HL-60 (cell line): Measurements from ENCODE around the gene TMEM208.

Experiments used
- DNase-seq, 2 experiments: peaks; one replicate each; pipeline ENCODE4 v3.0.0-alpha.2; 2010 to 2020; ENCODE audit warnings: low read depth in 1 of 2, low spot score in 1 of 2
- H3K27ac ChIP-seq: fragments of 250-450 bp; sonication (Bioruptor Pico); replicated peaks from 2 replicates; pipeline ENCODE4 v1.5.1; 2020; ENCODE audit warnings: mild to moderate bottlenecking, moderate library complexity
- H3K27me3 ChIP-seq: fragments of 250-450 bp; sonication (Bioruptor Pico); 2 replicates; pipeline ENCODE4 v1.5.1; 2021; ENCODE audit warnings: mild to moderate bottlenecking, moderate library complexity; ENCODE audit not compliant: insufficient read depth, poor library complexity, severe bottlenecking
- H3K4me3 ChIP-seq: replicated peaks from 2 replicates; pipeline ENCODE4 v1.5.1; 2011; ENCODE audit warnings: mild to moderate bottlenecking, control low read depth, low read length; ENCODE audit not compliant: insufficient read depth
- GABPA ChIP-seq: IDR thresholded peaks from 2 replicates; pipeline ENCODE4 v1.6.1; 2012; ENCODE audit warnings: low read depth
- POLR2AphosphoS5 ChIP-seq: IDR thresholded peaks from 2 replicates; pipeline ENCODE4 v1.6.1; 2012; ENCODE audit warnings: low read depth
- SPI1 ChIP-seq: IDR thresholded peaks from 2 replicates; pipeline ENCODE4 v1.6.1; 2012; ENCODE audit warnings: low read depth, mild to moderate bottlenecking, borderline replicate concordance
- TF ChIP-seq, protein P1 (sequence below): IDR thresholded peaks from 2 replicates; pipeline ENCODE4 v1.6.1; 2012; ENCODE audit warnings: low read depth; ENCODE audit not compliant: insufficient replicate concordance
- TF ChIP-seq, protein P2 (sequence below): IDR thresholded peaks from one replicate; pipeline ENCODE4 v1.5.1; 2011; ENCODE audit warnings: low read length, control low read depth, inconsistent platforms; ENCODE audit not compliant: insufficient read depth

The TMEM208 gene

DNA sequence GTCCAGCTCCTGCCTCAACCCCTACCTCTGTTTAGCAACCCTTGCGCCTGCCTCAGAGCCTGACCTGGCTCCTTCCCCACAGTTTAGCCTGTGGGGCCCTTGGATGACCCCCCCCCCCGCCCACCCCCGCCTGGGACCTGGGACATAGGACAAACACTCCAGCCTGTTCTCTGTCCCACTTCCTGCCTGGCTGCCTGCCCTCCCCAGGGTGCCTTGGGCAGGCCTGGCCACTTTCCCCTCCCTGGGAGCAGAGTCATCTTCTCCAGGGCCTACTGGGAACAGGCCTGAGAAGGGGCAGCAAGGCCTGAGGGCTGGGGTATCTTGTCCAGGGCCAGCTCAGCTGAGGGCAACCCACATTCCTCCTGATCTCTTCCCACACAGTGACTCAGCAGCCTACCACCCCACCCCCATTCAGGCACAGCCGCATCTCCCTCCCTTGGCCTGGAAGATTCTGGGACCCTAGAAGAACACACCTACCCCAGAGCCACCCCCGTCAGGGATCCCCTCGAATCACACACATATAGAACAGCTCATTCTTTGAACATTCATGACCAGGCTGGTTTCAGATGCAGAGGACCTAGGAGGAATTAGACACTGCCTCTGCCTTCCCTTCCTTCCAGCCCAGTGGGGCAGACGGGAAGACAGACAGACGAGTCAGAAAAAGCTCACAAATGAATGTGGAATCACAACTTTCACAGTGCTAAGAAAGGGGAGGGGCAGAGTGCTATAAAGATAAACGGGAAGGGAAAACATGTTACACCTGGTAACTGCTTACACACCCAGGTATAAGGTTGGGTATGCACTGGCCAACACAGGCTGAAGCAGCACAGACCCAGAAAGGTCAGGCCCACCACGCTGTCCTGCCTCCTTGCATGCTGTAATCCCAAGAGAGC is 14.3 kb downstream of the TMEM208 start:
- no peak overlapping the region for H3K27ac ChIP-seq
- H3K27me3 ChIP-seq: no peaks in the 10 kb centered on the region
- no peak for TF ChIP-seq GABPA
- TF ChIP-seq, protein P1, sequence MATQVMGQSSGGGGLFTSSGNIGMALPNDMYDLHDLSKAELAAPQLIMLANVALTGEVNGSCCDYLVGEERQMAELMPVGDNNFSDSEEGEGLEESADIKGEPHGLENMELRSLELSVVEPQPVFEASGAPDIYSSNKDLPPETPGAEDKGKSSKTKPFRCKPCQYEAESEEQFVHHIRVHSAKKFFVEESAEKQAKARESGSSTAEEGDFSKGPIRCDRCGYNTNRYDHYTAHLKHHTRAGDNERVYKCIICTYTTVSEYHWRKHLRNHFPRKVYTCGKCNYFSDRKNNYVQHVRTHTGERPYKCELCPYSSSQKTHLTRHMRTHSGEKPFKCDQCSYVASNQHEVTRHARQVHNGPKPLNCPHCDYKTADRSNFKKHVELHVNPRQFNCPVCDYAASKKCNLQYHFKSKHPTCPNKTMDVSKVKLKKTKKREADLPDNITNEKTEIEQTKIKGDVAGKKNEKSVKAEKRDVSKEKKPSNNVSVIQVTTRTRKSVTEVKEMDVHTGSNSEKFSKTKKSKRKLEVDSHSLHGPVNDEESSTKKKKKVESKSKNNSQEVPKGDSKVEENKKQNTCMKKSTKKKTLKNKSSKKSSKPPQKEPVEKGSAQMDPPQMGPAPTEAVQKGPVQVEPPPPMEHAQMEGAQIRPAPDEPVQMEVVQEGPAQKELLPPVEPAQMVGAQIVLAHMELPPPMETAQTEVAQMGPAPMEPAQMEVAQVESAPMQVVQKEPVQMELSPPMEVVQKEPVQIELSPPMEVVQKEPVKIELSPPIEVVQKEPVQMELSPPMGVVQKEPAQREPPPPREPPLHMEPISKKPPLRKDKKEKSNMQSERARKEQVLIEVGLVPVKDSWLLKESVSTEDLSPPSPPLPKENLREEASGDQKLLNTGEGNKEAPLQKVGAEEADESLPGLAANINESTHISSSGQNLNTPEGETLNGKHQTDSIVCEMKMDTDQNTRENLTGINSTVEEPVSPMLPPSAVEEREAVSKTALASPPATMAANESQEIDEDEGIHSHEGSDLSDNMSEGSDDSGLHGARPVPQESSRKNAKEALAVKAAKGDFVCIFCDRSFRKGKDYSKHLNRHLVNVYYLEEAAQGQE: no peak
- TF ChIP-seq SPI1: no peak
- TF ChIP-seq POLR2AphosphoS5: no peak
- H3K4me3 ChIP-seq: no peak overlapping the region
- no peak for DNase-seq

DNA sequence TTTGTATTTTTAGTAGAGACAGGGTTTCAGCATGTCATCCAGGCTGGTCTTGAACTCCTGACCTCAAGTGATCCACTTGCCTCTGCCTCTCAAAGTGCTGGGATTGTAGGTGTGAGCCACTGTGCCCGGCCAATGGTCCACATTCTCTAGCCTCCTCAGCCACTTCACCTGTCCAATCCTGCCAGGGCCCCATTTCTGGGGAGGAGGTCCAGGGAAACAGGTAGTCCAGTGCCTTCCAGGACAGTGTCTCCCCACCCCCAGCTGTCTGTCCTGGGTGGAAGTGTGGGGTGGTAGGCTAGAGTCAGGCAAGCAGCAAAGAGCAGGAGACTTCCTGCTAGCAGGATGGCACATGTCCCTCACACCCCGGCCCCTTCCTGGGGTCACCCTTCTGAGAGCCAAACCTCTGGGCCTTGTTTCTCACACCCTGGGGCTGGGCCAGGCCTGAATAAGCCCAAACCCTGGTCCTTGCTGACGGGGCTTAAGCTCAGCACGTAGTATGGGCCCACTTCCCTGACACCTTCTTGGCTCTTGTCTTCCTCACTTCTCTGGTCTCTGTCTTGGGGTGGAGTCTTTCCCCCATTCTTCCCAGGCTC is 15.3 kb downstream of the TMEM208 start:
- TF ChIP-seq POLR2AphosphoS5 (no peak), GABPA (no peak), SPI1 (no peak)
- TF ChIP-seq, protein P2, sequence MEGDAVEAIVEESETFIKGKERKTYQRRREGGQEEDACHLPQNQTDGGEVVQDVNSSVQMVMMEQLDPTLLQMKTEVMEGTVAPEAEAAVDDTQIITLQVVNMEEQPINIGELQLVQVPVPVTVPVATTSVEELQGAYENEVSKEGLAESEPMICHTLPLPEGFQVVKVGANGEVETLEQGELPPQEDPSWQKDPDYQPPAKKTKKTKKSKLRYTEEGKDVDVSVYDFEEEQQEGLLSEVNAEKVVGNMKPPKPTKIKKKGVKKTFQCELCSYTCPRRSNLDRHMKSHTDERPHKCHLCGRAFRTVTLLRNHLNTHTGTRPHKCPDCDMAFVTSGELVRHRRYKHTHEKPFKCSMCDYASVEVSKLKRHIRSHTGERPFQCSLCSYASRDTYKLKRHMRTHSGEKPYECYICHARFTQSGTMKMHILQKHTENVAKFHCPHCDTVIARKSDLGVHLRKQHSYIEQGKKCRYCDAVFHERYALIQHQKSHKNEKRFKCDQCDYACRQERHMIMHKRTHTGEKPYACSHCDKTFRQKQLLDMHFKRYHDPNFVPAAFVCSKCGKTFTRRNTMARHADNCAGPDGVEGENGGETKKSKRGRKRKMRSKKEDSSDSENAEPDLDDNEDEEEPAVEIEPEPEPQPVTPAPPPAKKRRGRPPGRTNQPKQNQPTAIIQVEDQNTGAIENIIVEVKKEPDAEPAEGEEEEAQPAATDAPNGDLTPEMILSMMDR: no peak
- TF ChIP-seq, protein P1: no peak
- H3K27ac ChIP-seq: no peak overlapping the region

DNA sequence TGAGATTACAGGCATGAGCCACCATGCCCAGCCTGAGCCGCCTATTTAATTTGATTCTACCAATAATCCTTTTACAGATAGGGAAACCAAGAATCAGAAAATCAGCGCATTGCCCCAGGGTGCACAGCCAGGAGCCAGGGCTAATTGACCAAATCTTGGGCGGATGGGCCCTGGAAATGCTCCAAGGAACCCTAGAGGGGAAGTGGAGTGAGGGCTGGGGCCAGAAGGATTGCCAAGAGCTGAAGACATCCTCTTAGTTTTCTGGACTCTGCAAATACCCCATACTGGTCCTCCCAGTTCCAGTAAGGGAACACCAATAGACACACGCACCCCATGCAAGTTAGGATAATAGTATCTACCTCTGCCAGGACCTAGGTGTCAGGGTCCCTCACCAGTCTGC is 16.6 kb downstream of the TMEM208 start:
- Histone ChIP-seq H3K4me3 (no peak overlapping the region), H3K27ac (peak overlapping the region; percentile 68), H3K27me3 (peaks cover 4% of the 10 kb centered on the region)
- TF ChIP-seq, protein P1: no peak
- TF ChIP-seq, protein P2: no peak
- peak; percentile 77 for TF ChIP-seq SPI1
- TF ChIP-seq POLR2AphosphoS5: no peak
- no peak for TF ChIP-seq GABPA
- DNase-seq: peak in 1 of 2 experiments; percentile 28

More for the DNA sequence above, 15.3 kb downstream of the TMEM208 start:
- Histone ChIP-seq H3K4me3 (no peak overlapping the region), H3K27me3 (no peaks in the 10 kb centered on the region)
- DNase-seq: no peak
